Measurements from ENCODE around the gene SLC48A1. TPM values are rescaled to one million over a fixed set of nuclear protein-coding genes. Genes with fewer than 3 reads are reported as not detected.

The SLC48A1 gene
- total RNA-seq, 2 experiments from 2014 or later = 4.5 to 5.8 TPM

- POLR2A ChIA-PET = interaction anchor here (1.8 kb wide), 1 partner anchor 20 kb away, joined by 4 read pairs; no protein-coding TSS in a partner anchor
These were observed 25.9 kb upstream of the SLC48A1 start for GRCh38 chr12:47747126-47747525.

DNA sequence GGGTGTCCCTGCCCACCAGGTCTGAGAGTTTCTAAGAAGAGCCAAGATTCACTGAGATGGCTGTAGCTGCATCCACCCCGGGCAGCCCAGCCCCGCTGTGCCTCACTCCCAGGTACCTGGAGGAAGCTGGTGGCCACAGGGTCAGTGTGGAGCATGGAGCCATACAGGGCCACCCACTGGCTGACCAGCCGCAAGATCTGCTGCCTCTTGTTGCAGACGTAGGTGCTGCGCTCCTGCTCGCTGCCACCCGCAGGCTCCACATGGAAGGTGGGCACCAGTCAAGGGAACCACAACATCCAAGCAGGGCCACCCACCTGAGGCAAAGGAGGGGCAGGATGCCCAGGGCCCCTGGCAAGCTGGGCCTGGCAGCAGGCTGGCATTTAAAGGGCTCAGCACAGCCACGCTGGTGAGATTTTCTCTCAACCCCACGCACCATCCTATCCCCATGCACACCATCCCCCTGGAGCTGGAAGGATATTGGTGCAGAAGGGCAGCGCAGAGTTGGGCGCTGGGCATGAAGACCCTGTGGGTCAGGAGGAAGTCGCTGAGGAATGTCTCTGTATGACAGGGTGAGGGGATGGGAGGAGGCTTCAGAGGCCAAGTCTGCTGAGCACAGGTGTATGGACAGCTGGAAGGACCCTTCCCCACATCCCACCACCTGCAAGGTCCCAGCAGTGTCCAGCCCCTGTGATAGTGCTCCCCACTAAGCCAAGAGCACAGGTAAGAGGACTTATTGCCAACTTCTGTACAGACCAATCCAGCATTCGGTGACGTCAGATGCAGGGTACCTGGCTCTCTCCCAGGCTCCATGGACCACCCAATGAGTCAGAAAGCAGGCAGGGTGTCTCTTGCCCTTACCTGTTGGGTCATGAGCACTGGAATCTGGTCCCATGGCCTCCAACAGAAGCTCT is 25.2 kb upstream of the SLC48A1 start:
- no peak overlapping the region for H3K4me3 Mint-ChIP-seq
- no peak for ATAC-seq (ENCODE audit: poor library complexity)
- no peaks in the 10 kb centered on the region for H3K27me3 ChIP-seq (ENCODE audit: control insufficient read depth in 1 of 2, insufficient read depth in 2 of 2, low read length in 2 of 2)

More at GRCh38 chr12:47747126-47747525, 25.9 kb upstream of the SLC48A1 start:
- intact Hi-C loops (cut with DNase I, micrococcal nuclease) = no loop called here
- Mint-ChIP-seq H3K4me1 (ENCODE audit: low read depth) (peaks cover 11% of the 10 kb centered on the region), H3K4me3 (no peak overlapping the region), H3K27me3 (no peaks in the 10 kb centered on the region), H3K9me3 (no peaks in the 10 kb centered on the region), H3K27ac (no peak overlapping the region), H3K36me3 (ENCODE audit: low read depth) (no peaks in the 10 kb centered on the region)
- TF ChIP-seq CTCF (IDR thresholded peaks at IDR 0.05) = no peak
- Histone ChIP-seq H3K9me3 (ENCODE audit: control insufficient read depth in 1 of 2, insufficient read depth in 1 of 2, low read length in 2 of 2) (no peaks in the 10 kb centered on the region), H3K27me3 (ENCODE audit: control insufficient read depth in 1 of 2, insufficient read depth in 2 of 2, low read length in 2 of 2) (no peaks in the 10 kb centered on the region), H3K36me3 (ENCODE audit: insufficient read depth, low read length) (no peaks in the 10 kb centered on the region), H3K27ac (ENCODE audit: low read depth in 1 of 2, low read length in 2 of 2) (no peak overlapping the region), H3K4me3 (ENCODE audit: low read length) (no peak overlapping the region), H3K4me1 (ENCODE audit: insufficient read depth, low read length) (peaks cover 11% of the 10 kb centered on the region)
- no peak for DNase-seq
- no peak for ATAC-seq (ENCODE audit: poor library complexity)
- CTCF ChIA-PET = interaction anchor here (0.5 kb wide), 1 partner anchor 798 kb away, joined by 4 read pairs; no protein-coding TSS in a partner anchor

DNA sequence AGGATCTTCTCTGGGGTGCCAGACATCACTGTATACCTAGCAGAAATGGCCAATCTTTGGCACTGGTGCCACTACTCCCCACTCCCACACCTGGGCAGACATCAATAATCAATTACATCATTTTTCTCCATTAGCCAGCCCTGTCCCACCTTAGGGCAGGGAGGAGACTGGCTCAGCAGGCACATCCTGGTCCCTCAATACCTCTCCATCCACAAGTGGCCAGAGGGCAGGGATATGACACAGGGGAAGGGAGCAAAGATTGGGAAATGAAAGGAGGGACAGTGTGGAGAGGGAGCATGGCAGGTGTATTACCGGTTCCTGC is 24.6 kb upstream of the SLC48A1 start:
- no peaks in the 10 kb centered on the region for H3K27me3 ChIP-seq (ENCODE audit: control insufficient read depth in 1 of 2, insufficient read depth in 2 of 2, low read length in 2 of 2)
- H3K36me3 ChIP-seq (ENCODE audit: insufficient read depth, low read length) = no peaks in the 10 kb centered on the region
- ATAC-seq (ENCODE audit: poor library complexity) (no peak), DNase-seq (no peak)
- intact Hi-C loops (cut with DNase I, micrococcal nuclease) = no loop called here
- H3K9me3 ChIP-seq (ENCODE audit: control insufficient read depth in 1 of 2, insufficient read depth in 1 of 2, low read length in 2 of 2) = no peaks in the 10 kb centered on the region
- Mint-ChIP-seq H3K27ac (no peak overlapping the region), H3K4me3 (no peak overlapping the region), H3K36me3 (ENCODE audit: low read depth) (no peaks in the 10 kb centered on the region), H3K4me1 (ENCODE audit: low read depth) (no peaks in the 10 kb centered on the region), H3K9me3 (no peaks in the 10 kb centered on the region), H3K27me3 (no peaks in the 10 kb centered on the region)
- TF ChIP-seq CTCF (IDR thresholded peaks at IDR 0.05) = no peak
- ChIA-PET POLR2A (interaction anchor here (1.8 kb wide), 1 partner anchor 19 kb away, joined by 4 read pairs; no protein-coding TSS in a partner anchor), CTCF (no interaction called here)
- H3K4me1 ChIP-seq (ENCODE audit: insufficient read depth, low read length) = peaks cover 6% of the 10 kb centered on the region
- H3K4me3 ChIP-seq (ENCODE audit: low read length) = no peak overlapping the region
- H3K27ac ChIP-seq (ENCODE audit: low read depth in 1 of 2, low read length in 2 of 2) = no peak overlapping the region

More for the DNA sequence above, 25.2 kb upstream of the SLC48A1 start:
- Mint-ChIP-seq H3K27me3 (no peaks in the 10 kb centered on the region), H3K27ac (no peak overlapping the region), H3K9me3 (no peaks in the 10 kb centered on the region), H3K4me1 (ENCODE audit: low read depth) (peaks cover 4% of the 10 kb centered on the region), H3K36me3 (ENCODE audit: low read depth) (no peaks in the 10 kb centered on the region)
- H3K27ac ChIP-seq (ENCODE audit: low read depth in 1 of 2, low read length in 2 of 2) = no peak overlapping the region
- ChIA-PET POLR2A (interaction anchor here (1.8 kb wide), 1 partner anchor 19 kb away, joined by 4 read pairs; no protein-coding TSS in a partner anchor), CTCF (no interaction called here)
- no peaks in the 10 kb centered on the region for H3K9me3 ChIP-seq (ENCODE audit: control insufficient read depth in 1 of 2, insufficient read depth in 1 of 2, low read length in 2 of 2)
- no peaks in the 10 kb centered on the region for H3K36me3 ChIP-seq (ENCODE audit: insufficient read depth, low read length)
- intact Hi-C loops (cut with DNase I, micrococcal nuclease) = no loop called here
- no peak overlapping the region for H3K4me3 ChIP-seq (ENCODE audit: low read length)
- no peak for TF ChIP-seq CTCF (IDR thresholded peaks at IDR 0.05)
- DNase-seq = no peak
- H3K4me1 ChIP-seq (ENCODE audit: insufficient read depth, low read length) = peaks cover 5% of the 10 kb centered on the region
